ENCODE measurements around the gene RYR3.
A peak's percentile ranks its signal among the peaks of the same experiment; 100 is the strongest.

Gene RYR3

GRCh38 chr15:33716025-33716424 lies 405.3 kb downstream of the RYR3 start:
- TF ChIP-seq, protein P1, sequence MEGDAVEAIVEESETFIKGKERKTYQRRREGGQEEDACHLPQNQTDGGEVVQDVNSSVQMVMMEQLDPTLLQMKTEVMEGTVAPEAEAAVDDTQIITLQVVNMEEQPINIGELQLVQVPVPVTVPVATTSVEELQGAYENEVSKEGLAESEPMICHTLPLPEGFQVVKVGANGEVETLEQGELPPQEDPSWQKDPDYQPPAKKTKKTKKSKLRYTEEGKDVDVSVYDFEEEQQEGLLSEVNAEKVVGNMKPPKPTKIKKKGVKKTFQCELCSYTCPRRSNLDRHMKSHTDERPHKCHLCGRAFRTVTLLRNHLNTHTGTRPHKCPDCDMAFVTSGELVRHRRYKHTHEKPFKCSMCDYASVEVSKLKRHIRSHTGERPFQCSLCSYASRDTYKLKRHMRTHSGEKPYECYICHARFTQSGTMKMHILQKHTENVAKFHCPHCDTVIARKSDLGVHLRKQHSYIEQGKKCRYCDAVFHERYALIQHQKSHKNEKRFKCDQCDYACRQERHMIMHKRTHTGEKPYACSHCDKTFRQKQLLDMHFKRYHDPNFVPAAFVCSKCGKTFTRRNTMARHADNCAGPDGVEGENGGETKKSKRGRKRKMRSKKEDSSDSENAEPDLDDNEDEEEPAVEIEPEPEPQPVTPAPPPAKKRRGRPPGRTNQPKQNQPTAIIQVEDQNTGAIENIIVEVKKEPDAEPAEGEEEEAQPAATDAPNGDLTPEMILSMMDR (conservative IDR thresholded peaks at IDR 0.05; ENCODE audit: low read length), result no peak
- H3K4me3 ChIP-seq (ENCODE audit: low read length), result no peak overlapping the region
- no peak for DNase-seq (ENCODE audit: low read depth)

DNA sequence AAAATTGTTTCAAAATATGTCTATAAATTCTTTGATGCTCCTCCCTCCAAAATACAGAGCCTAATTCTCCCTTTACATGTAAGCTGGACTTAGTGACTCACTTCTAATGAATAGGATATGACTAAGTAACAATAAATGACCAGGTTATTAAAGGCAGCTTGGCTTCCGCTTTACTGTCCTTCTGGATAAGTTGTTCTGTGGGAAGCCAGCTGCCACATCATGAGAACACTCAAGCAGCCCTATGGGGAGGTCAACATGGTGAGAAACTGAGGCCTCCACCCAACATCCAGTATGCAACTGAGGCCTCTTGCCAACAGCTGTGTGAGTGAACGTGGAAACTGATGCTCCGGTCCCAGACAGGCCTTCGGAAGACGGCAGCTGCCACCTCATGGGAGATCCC lies 410.2 kb downstream of the RYR3 start:
- peak; percentile 37 for DNase-seq (ENCODE audit: low read depth)
- TF ChIP-seq, protein P1 (conservative IDR thresholded peaks at IDR 0.05; ENCODE audit: low read length), result no peak
- H3K4me3 ChIP-seq (ENCODE audit: low read length), result no peak overlapping the region

DNA sequence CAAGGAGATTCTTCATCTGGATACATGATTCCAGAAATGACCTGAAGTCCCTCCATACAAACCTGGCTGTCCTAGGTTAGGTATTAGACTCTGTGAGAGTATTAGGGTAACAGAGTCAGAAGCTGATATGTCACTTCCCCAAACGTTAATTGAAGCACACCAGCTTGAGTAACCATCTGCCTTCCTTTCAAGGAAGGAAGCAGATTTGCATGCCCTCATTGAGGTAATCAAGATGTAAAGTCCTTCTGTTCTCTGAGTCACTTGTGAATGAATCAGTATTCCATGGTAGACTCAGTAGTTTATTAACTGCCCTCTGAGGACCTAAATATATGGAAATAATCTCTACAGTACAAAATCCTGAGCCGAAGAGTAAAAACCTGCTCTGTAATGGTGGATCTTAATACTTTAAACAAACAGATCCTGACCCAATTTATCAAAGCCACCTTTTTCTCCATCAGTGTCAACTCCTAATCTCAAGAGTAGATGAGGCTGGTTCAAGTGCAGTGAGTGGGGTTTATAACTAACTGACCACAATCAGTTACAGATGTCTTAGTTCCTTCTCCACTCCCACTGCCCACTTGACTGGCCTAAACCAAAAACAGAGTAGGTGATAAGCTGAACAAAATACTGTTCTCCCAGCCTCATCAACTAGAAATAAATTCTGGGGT lies 411.4 kb downstream of the RYR3 start:
- TF ChIP-seq, protein P1 (conservative IDR thresholded peaks at IDR 0.05; ENCODE audit: low read length), result no peak
- no peak overlapping the region for H3K4me3 ChIP-seq (ENCODE audit: low read length)
- peak; percentile 30 for DNase-seq (ENCODE audit: low read depth)

DNA sequence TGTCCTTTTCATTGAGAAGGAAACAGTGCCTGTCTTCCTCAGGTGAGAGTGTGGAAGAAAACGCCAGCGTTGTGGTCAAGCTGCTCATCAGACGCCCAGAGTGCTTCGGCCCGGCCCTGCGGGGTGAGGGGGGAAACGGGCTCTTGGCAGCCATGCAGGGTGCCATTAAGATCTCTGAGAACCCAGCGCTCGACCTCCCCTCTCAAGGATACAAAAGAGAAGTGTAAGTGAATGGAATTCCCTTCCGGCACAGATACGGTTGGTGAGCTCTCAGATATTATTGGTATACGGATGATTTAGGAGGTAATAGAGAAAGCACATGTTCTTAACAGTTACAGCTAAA lies 411.9 kb downstream of the RYR3 start:
- DNase-seq (ENCODE audit: low read depth), result no peak
- no peak overlapping the region for H3K4me3 ChIP-seq (ENCODE audit: low read length)
- TF ChIP-seq, protein P1 (conservative IDR thresholded peaks at IDR 0.05; ENCODE audit: low read length), result no peak

DNA sequence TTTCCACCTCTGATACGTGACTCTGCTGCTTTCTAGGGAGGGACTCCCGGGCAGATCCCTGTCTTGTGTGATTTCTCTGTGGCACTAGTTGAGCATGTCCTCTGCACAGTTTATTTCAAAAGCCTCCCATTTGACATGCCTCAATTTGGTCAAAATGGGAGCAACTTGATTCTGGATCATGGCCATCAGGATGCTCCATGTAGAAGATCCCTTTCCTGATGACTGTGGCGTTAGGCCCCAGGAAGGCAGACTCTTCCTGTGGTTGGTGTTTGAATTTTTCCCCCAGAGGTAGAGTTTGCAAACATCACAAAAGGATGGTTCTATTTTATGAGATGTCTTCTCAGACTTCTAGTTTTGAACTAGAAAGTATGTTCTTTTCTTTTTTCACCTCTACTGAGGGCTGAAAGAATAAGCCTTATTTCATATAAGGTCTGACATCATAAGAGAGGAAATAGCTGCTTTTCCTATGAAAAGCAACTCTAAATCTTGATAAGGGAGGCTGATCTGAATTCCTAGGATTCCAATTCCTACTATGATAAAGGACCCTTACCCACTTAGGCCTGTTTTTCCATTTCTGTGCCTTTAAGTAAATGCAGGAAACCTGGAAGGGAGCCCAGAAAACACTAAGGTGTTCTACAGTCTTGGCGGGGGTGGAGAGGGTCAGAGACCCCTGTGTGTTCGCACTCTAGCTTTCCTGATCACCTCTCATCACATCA lies 413.7 kb downstream of the RYR3 start:
- no peak overlapping the region for H3K4me3 ChIP-seq (ENCODE audit: low read length)
- TF ChIP-seq, protein P1 (conservative IDR thresholded peaks at IDR 0.05; ENCODE audit: low read length), result no peak
- no peak for DNase-seq (ENCODE audit: low read depth)

GRCh38 chr15:33729653-33730052 lies 418.9 kb downstream of the RYR3 start:
- TF ChIP-seq, protein P1 (conservative IDR thresholded peaks at IDR 0.05; ENCODE audit: low read length), result no peak
- H3K4me3 ChIP-seq (ENCODE audit: low read length), result no peak overlapping the region
- DNase-seq (ENCODE audit: low read depth), result no peak

GRCh38 chr15:33730815-33731214 lies 420.0 kb downstream of the RYR3 start:
- no peak for DNase-seq (ENCODE audit: low read depth)
- no peak overlapping the region for H3K4me3 ChIP-seq (ENCODE audit: low read length)
- TF ChIP-seq, protein P1 (conservative IDR thresholded peaks at IDR 0.05; ENCODE audit: low read length), result no peak

Data from AG10803 (cell line).